ENCODE data around the gene TIE1.

- no peak for TF ChIP-seq CTCF (IDR thresholded peaks at IDR 0.05)
- TF ChIP-seq POLR2A (IDR thresholded peaks at IDR 0.05) = no peak
Measured at GRCh38 chr1:43327549-43328292, 26.9 kb downstream of the TIE1 start.
